ENCODE data around the gene ACIN1.
A peak's percentile ranks its signal among the peaks of the same experiment; 100 is the strongest.
"Not testable (repeated sequence)": the region's sequence is repeated elsewhere in the genome, so short reads cannot be mapped to it uniquely, and the experiment has no call there.

Gene ACIN1

GRCh38 chr14:23121361-23121771 lies 26.4 kb upstream of the ACIN1 start:
- no peak for ATAC-seq

- ATAC-seq, result peak; percentile 82 to 84
Measured at GRCh38 chr14:23120541-23121251, 25.8 kb upstream of the ACIN1 start.

GRCh38 chr14:23119363-23120327 lies 24.7 kb upstream of the ACIN1 start:
- ATAC-seq, result peak in 1 of 2 donors; percentile 15

- no peak for ATAC-seq
Measured at GRCh38 chr14:23118506-23119362, 23.8 kb upstream of the ACIN1 start, which contains the start of gene CEBPE. CEBPE (minus strand) TSS chr14:23119255; CDS start chr14:23119091, 164 bp downstream.

- no peak for ATAC-seq
Measured at GRCh38 chr14:23117371-23118020, 22.6 kb upstream of the ACIN1 start.

- no peak for ATAC-seq
Measured at GRCh38 chr14:23115918-23116317, 21.0 kb upstream of the ACIN1 start.

- no peak for ATAC-seq
Measured at GRCh38 chr14:23115039-23115731, 20.2 kb upstream of the ACIN1 start.

- no peak for ATAC-seq
Measured at GRCh38 chr14:23114669-23115038, 19.7 kb upstream of the ACIN1 start.

- ATAC-seq, result no peak
Measured at GRCh38 chr14:23114120-23114458, 19.2 kb upstream of the ACIN1 start.

- no peak for ATAC-seq
Measured at GRCh38 chr14:23113431-23114119, 18.6 kb upstream of the ACIN1 start.

GRCh38 chr14:23112359-23113178 lies 17.6 kb upstream of the ACIN1 start:
- no peak for ATAC-seq

- no peak for ATAC-seq
Measured at GRCh38 chr14:23110579-23111365, 15.8 kb upstream of the ACIN1 start.

GRCh38 chr14:23109769-23110168 lies 14.8 kb upstream of the ACIN1 start:
- no peak for ATAC-seq

- ATAC-seq, result not testable (repeated sequence)
Measured at GRCh38 chr14:23108169-23108568, 13.2 kb upstream of the ACIN1 start.

GRCh38 chr14:23107620-23108019 lies 12.7 kb upstream of the ACIN1 start:
- ATAC-seq, result not testable (repeated sequence)

- no peak for ATAC-seq
Measured at GRCh38 chr14:23106747-23107045, 11.8 kb upstream of the ACIN1 start.

GRCh38 chr14:23105348-23105824 lies 10.4 kb upstream of the ACIN1 start:
- no peak for ATAC-seq

- ATAC-seq, result no peak
Measured at GRCh38 chr14:23104591-23105347, 9.8 kb upstream of the ACIN1 start, which contains the start of gene CIROP. CIROP (minus strand) TSS chr14:23104989; CDS start chr14:23104920, 69 bp downstream.
